Fibroblast of lung (primary cell): ENCODE data around the gene CYP4V2. TPM values are rescaled to one million over a fixed set of nuclear protein-coding genes. Genes with fewer than 3 reads are reported as not detected.

Experiments
- DNase-seq, 2 donors: peaks; one replicate each; pipeline versions ENCODE4 v3.0.0 to v3.0.0-alpha.2; 2010; ENCODE audit warnings: low read depth in 2 of 2
- H2AFZ ChIP-seq: 2 replicates; pipeline ENCODE4 v1.5.1; 2012; ENCODE audit warnings: low read length, control low read depth, inconsistent platforms
- H3K27ac ChIP-seq: 2 replicates; pipeline ENCODE4 v1.5.1; 2011; ENCODE audit warnings: low read length, control low read depth; ENCODE audit not compliant: insufficient read depth
- H3K27me3 ChIP-seq: 2 replicates; pipeline ENCODE4 v1.5.1; 2011; ENCODE audit warnings: mild to moderate bottlenecking, low read length; ENCODE audit not compliant: control insufficient read depth, insufficient read depth
- H3K36me3 ChIP-seq: 2 replicates; pipeline ENCODE4 v1.5.1; 2011; ENCODE audit warnings: low read length; ENCODE audit not compliant: control insufficient read depth, insufficient read depth
- H3K4me1 ChIP-seq: 2 replicates; pipeline ENCODE4 v1.5.1; 2011; ENCODE audit warnings: low read length; ENCODE audit not compliant: control insufficient read depth, insufficient read depth; ENCODE audit errors: extremely low read depth
- H3K4me2 ChIP-seq: 2 replicates; pipeline ENCODE4 v1.5.1; 2011; ENCODE audit warnings: low read length, control low read depth; ENCODE audit not compliant: insufficient read depth; ENCODE audit errors: extremely low read depth
- H3K4me3 ChIP-seq, 4 experiments: fragments of 200-600 bp in 1 of 4; sonication (generic) in 1 of 4; replicated peaks in 1 of 4; 2 replicates each; pipeline ENCODE4 v1.5.1; 2011 to 2016; ENCODE audit warnings: low read length in 4 of 4, low read depth in 3 of 4, mild to moderate bottlenecking in 3 of 4, control low read depth in 2 of 4, inconsistent platforms in 1 of 4, mixed read lengths in 1 of 4; ENCODE audit not compliant: insufficient read depth in 1 of 4; ENCODE audit errors: control extremely low read depth in 1 of 4
- H3K79me2 ChIP-seq: 2 replicates; pipeline ENCODE4 v1.5.1; 2012; ENCODE audit warnings: mild to moderate bottlenecking, low read length, inconsistent platforms; ENCODE audit not compliant: control insufficient read depth, insufficient read depth
- H3K9ac ChIP-seq: 2 replicates; pipeline ENCODE4 v1.5.1; 2011; ENCODE audit warnings: mild to moderate bottlenecking, low read length, control low read depth; ENCODE audit not compliant: insufficient read depth
- H3K9me3 ChIP-seq: 2 replicates; pipeline ENCODE4 v1.5.1; 2012; ENCODE audit warnings: low read depth, low read length; ENCODE audit not compliant: control insufficient read depth, insufficient read depth
- H4K20me1 ChIP-seq: 2 replicates; pipeline ENCODE4 v1.5.1; 2011; ENCODE audit warnings: low read length; ENCODE audit not compliant: control insufficient read depth, insufficient read depth; ENCODE audit errors: extremely low read depth
- EZH2 ChIP-seq: IDR thresholded peaks from 2 replicates; pipeline ENCODE4 v1.5.1; 2012; ENCODE audit warnings: low read length, control low read depth, mild to moderate bottlenecking; ENCODE audit errors: missing control alignments
- polyA plus RNA-seq, 2 donors: library from polyadenylated mRNA; depleted of rRNA in 1 of 2; stranded (reverse) in 1 of 2; unstranded in 1 of 2; fragments of >200 nt; gene quantifications; 2 replicates each; pipeline ENCODE4 v1.2.1, GENCODE V29; 2011 to 2012; ENCODE audit warnings: missing spikeins in 1 of 2
- total RNA-seq: library from RNA; depleted of rRNA; stranded (reverse); fragments of >200 nt; gene quantifications from 2 replicates; pipeline ENCODE4 v1.2.1, GENCODE V29; 2014
- TF ChIP-seq, protein P1 (sequence below), 2 donors: IDR thresholded peaks in 1 of 2; conservative IDR thresholded peaks in 1 of 2; 1 replicate in 1 of 2; 2 replicates in 1 of 2; pipeline ENCODE4 v1.5.1; 2011 to 2012; ENCODE audit warnings: low read length in 2 of 2, control low read depth in 1 of 2, inconsistent platforms in 1 of 2, low read depth in 1 of 2, mild to moderate bottlenecking in 1 of 2

The CYP4V2 gene
- total and polyA plus RNA-seq, 2 donors (not counting 1 experiment from before 2014, with no cell fraction given), result 17.2 to 37.8 TPM

DNA sequence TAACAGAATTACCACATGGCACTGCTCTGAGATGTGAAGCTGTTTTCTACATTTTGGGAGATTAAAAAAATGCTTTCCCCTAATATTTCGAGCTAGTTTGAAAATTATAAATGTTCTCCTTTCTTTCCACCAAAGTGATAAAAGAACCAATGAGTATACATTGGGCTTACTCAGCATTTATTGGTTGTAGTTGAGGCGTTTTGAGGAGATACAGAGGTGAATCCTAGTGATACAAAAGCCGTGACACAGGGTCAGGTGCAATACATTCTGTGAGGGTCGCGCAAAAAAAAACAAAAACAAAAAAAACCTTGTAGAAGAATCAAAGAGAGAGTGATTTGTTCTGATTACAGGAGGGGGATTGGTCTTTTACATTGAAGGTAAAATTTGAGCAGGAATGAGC is 32.4 kb upstream of the CYP4V2 start:
- TF ChIP-seq, protein P1, sequence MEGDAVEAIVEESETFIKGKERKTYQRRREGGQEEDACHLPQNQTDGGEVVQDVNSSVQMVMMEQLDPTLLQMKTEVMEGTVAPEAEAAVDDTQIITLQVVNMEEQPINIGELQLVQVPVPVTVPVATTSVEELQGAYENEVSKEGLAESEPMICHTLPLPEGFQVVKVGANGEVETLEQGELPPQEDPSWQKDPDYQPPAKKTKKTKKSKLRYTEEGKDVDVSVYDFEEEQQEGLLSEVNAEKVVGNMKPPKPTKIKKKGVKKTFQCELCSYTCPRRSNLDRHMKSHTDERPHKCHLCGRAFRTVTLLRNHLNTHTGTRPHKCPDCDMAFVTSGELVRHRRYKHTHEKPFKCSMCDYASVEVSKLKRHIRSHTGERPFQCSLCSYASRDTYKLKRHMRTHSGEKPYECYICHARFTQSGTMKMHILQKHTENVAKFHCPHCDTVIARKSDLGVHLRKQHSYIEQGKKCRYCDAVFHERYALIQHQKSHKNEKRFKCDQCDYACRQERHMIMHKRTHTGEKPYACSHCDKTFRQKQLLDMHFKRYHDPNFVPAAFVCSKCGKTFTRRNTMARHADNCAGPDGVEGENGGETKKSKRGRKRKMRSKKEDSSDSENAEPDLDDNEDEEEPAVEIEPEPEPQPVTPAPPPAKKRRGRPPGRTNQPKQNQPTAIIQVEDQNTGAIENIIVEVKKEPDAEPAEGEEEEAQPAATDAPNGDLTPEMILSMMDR (conservative IDR thresholded peaks at IDR 0.05 in 1 of 2, IDR thresholded peaks at IDR 0.05 in 1 of 2; ENCODE audit: low read depth in 1 of 2, low read length in 2 of 2), result no peak
- no peak for TF ChIP-seq EZH2
- no peaks in the 10 kb centered on the region for H3K4me1 ChIP-seq
- no peak overlapping the region for H2AFZ ChIP-seq
- no peaks in the 10 kb centered on the region for H3K36me3 ChIP-seq
- no peaks in the 10 kb centered on the region for H3K27me3 ChIP-seq
- no peak overlapping the region for H3K9ac ChIP-seq
- H3K9me3 ChIP-seq, result no peaks in the 10 kb centered on the region
- H3K4me2 ChIP-seq, result no peak overlapping the region
- no peaks in the 10 kb centered on the region for H4K20me1 ChIP-seq
- no peak overlapping the region for H3K27ac ChIP-seq
- no peak overlapping the region for H3K4me3 ChIP-seq
- DNase-seq, result no peak
- H3K79me2 ChIP-seq, result no peaks in the 10 kb centered on the region

DNA sequence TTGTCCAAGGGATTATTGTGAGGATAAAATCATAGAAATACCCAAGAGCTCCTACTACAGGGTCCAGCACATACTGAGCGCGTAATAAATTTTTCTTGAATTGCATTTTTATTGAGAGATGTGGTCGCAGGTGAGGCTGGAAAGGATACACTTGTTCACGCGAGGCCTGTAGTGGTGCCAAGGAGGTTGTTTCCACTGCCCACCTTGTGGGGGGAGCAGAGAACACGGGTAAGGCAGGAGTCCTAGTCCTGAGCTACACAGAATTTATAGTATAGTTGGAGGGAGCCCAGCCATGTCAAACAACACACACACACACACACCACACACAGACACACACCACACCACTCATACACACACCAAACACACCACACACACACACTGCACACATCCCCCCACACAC is 31.8 kb upstream of the CYP4V2 start:
- no peaks in the 10 kb centered on the region for H4K20me1 ChIP-seq
- no peaks in the 10 kb centered on the region for H3K27me3 ChIP-seq
- no peaks in the 10 kb centered on the region for H3K36me3 ChIP-seq
- TF ChIP-seq, protein P1 (conservative IDR thresholded peaks at IDR 0.05 in 1 of 2, IDR thresholded peaks at IDR 0.05 in 1 of 2; ENCODE audit: low read depth in 1 of 2, low read length in 2 of 2), result no peak
- no peak for TF ChIP-seq EZH2
- H2AFZ ChIP-seq, result no peak overlapping the region
- H3K9ac ChIP-seq, result no peak overlapping the region
- no peak overlapping the region for H3K4me3 ChIP-seq
- no peaks in the 10 kb centered on the region for H3K4me1 ChIP-seq
- no peak overlapping the region for H3K27ac ChIP-seq
- DNase-seq, result no peak
- H3K4me2 ChIP-seq, result no peak overlapping the region
- no peaks in the 10 kb centered on the region for H3K79me2 ChIP-seq
- no peaks in the 10 kb centered on the region for H3K9me3 ChIP-seq

DNA sequence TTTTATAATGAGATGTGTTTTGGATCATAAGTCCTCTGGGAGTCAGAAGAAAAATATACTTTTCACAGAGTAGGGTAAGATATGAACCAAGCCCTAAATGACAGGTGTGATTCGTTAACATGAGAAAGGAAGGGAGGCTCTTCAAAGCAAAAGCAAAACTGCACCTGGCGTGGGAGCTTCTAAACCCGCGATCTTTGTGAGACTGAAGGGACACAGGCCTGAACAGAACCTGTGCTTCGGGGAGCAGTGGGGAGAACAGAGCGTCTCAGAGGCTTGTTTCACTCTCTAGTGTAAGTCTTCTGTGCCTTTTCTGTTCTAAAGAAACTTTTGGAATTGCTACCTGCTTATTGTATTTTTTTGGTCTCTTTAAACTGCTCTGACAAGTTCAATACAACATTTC is 30.2 kb upstream of the CYP4V2 start:
- Histone ChIP-seq H3K4me3 (no peak overlapping the region), H3K27ac (no peak overlapping the region), H3K9me3 (no peaks in the 10 kb centered on the region), H3K4me1 (no peaks in the 10 kb centered on the region), H3K9ac (no peak overlapping the region), H3K4me2 (no peak overlapping the region), H3K36me3 (no peaks in the 10 kb centered on the region), H4K20me1 (no peaks in the 10 kb centered on the region), H3K27me3 (no peaks in the 10 kb centered on the region), H2AFZ (no peak overlapping the region), H3K79me2 (no peaks in the 10 kb centered on the region)
- no peak for TF ChIP-seq EZH2
- TF ChIP-seq, protein P1 (conservative IDR thresholded peaks at IDR 0.05 in 1 of 2, IDR thresholded peaks at IDR 0.05 in 1 of 2; ENCODE audit: low read depth in 1 of 2, low read length in 2 of 2), result no peak
- no peak for DNase-seq
